ENCODE measurements around the gene ZFPM1.

DNA sequence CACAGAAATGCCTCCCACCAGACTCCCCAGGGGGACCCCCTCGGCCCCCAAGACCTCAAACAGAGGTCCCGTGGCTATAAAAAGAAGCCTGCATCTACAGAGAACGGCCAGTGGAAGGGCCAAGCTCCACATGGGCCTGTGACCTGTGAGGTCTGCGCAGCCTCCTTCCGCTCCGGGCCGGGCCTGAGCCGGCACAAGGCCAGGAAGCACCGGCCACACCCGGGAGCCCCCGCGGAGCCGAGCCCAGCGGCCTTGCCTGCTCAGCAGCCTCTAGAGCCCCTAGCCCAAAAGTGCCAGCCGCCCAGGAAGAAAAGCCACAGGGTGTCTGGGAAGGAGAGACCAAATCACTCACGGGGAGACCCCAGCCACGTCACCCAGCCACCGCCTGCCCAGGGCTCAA, 18.3 kb upstream of the ZFPM1 start:
- TF ChIP-seq, protein P1, sequence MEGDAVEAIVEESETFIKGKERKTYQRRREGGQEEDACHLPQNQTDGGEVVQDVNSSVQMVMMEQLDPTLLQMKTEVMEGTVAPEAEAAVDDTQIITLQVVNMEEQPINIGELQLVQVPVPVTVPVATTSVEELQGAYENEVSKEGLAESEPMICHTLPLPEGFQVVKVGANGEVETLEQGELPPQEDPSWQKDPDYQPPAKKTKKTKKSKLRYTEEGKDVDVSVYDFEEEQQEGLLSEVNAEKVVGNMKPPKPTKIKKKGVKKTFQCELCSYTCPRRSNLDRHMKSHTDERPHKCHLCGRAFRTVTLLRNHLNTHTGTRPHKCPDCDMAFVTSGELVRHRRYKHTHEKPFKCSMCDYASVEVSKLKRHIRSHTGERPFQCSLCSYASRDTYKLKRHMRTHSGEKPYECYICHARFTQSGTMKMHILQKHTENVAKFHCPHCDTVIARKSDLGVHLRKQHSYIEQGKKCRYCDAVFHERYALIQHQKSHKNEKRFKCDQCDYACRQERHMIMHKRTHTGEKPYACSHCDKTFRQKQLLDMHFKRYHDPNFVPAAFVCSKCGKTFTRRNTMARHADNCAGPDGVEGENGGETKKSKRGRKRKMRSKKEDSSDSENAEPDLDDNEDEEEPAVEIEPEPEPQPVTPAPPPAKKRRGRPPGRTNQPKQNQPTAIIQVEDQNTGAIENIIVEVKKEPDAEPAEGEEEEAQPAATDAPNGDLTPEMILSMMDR (IDR thresholded peaks at IDR 0.05) = no peak
- no peak for TF ChIP-seq POLR2AphosphoS5 (IDR thresholded peaks at IDR 0.05)
- no peak for TF ChIP-seq POLR2A (IDR thresholded peaks at IDR 0.05)
- TF ChIP-seq EP300 (IDR thresholded peaks at IDR 0.05) = no peak
